ENCODE measurements around the gene WDR54. TPM values are rescaled to one million over a fixed set of nuclear protein-coding genes. Genes with fewer than 3 reads are reported as not detected.

Gene WDR54
- total RNA-seq, 1 experiment from 2014 or later, result 41.0 TPM

DNA sequence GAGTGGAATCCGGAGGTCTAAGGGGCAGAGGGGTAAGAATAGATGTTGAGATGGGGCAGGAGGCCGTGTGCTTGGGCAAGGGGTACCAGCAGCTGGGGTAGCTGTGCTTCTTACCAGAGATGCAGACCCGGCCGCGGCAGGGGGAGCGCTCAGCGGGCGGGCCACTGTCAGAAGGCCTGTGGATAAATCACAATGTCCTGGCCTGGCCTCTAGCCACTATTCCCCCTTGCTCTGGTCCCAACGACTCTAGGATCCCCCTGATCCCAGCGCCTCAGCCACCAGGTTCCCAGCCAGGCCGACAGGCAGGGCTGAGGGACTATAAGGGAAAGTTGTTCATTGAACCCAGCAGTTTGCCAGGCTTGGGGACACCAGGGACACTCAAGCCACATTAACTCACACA, 9.0 kb downstream of the WDR54 start:
- H3K9ac ChIP-seq (ENCODE audit: low read length), result no peak overlapping the region
- H3F3A ChIP-seq (ENCODE audit: low read length, unreplicated experiment), result no peaks in the 10 kb centered on the region
- ChIA-PET POLR2A (ENCODE audit: unreplicated experiment) (no interaction called here), CTCF (no interaction called here)
- H3K9me2 ChIP-seq (replicated peaks; ENCODE audit: low read length), result no peaks in the 10 kb centered on the region
- no peak overlapping the region for H2AFZ ChIP-seq (ENCODE audit: low read length)
- intact Hi-C loops (cut with micrococcal nuclease), result no loop called here
- H3K4me3 ChIP-seq (ENCODE audit: low read length), result no peak overlapping the region
- peaks cover 40% of the 10 kb centered on the region for H3K36me3 ChIP-seq (ENCODE audit: low read depth, low read length)
- H3K79me2 ChIP-seq (ENCODE audit: low read length), result peaks cover 30% of the 10 kb centered on the region
- H3K27ac ChIP-seq (ENCODE audit: low read length), result no peak overlapping the region
- DNase-seq (no peak), ATAC-seq (no peak)
- no peaks in the 10 kb centered on the region for H3K9me3 ChIP-seq (ENCODE audit: low read length)
- H4K20me1 ChIP-seq (ENCODE audit: low read length), result peaks cover 8% of the 10 kb centered on the region
- H3K4me1 ChIP-seq (ENCODE audit: insufficient read depth, low read length), result no peaks in the 10 kb centered on the region
- H3K4me2 ChIP-seq (ENCODE audit: low read length), result no peak overlapping the region
- no TSS peak for BruUV-seq (replicated peaks)
- no peak for TF ChIP-seq EZH2 (IDR thresholded peaks at IDR 0.05; ENCODE audit: low read length, unreplicated experiment)
- TF ChIP-seq EZH2phosphoT487 (IDR thresholded peaks at IDR 0.05; ENCODE audit: borderline replicate concordance, low read length), result no peak
- TF ChIP-seq, protein P1, sequence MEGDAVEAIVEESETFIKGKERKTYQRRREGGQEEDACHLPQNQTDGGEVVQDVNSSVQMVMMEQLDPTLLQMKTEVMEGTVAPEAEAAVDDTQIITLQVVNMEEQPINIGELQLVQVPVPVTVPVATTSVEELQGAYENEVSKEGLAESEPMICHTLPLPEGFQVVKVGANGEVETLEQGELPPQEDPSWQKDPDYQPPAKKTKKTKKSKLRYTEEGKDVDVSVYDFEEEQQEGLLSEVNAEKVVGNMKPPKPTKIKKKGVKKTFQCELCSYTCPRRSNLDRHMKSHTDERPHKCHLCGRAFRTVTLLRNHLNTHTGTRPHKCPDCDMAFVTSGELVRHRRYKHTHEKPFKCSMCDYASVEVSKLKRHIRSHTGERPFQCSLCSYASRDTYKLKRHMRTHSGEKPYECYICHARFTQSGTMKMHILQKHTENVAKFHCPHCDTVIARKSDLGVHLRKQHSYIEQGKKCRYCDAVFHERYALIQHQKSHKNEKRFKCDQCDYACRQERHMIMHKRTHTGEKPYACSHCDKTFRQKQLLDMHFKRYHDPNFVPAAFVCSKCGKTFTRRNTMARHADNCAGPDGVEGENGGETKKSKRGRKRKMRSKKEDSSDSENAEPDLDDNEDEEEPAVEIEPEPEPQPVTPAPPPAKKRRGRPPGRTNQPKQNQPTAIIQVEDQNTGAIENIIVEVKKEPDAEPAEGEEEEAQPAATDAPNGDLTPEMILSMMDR (conservative IDR thresholded peaks at IDR 0.05; ENCODE audit: low read depth, low read length), result no peak
- no peaks in the 10 kb centered on the region for H3K27me3 ChIP-seq (ENCODE audit: low read length)

DNA sequence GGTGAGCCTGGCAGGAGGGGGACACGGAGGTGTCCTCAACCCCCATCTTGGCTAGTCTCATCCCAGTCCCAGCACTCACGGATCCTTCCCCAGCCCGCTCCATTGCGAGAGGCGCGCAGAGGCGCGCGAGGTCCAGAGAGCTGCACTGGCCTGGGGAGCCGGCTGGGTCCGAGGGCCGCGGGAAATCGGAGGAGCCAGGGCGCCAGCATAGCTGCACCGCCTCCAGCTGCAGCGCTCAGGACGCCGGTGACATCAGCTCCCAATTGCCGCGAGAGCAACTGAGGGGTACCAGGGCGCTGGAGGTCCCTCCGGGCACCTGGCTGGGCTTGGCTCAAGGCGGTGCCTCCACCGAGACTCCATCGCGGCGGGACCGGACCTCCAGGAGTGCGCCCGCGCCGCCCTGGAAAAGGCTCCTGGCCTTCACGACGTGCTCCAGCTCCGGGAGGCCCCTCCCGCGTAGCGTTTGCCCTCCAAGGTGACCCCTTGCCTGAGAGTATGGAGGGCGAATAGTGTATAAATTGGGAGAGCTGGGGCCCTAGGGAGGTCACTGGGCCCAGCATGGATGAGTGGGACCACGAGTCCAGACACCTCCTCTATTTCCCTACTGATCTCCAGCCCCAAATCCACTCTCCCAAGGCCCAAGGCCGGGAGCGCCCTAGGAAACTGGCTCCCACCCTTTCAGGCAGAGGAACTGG, 14.7 kb downstream of the WDR54 start:
- intact Hi-C loops (cut with micrococcal nuclease), result no loop called here
- peaks cover 21% of the 10 kb centered on the region for H3K4me1 ChIP-seq (ENCODE audit: insufficient read depth, low read length)
- H2AFZ ChIP-seq (ENCODE audit: low read length), result no peak overlapping the region
- no peaks in the 10 kb centered on the region for H3K9me2 ChIP-seq (replicated peaks; ENCODE audit: low read length)
- no peak for ATAC-seq
- H3K9me3 ChIP-seq (ENCODE audit: low read length), result no peaks in the 10 kb centered on the region
- BruUV-seq (replicated peaks), result no TSS peak
- H3K4me2 ChIP-seq (ENCODE audit: low read length), result no peak overlapping the region
- no peak overlapping the region for H3K9ac ChIP-seq (ENCODE audit: low read length)
- no peaks in the 10 kb centered on the region for H3K27me3 ChIP-seq (ENCODE audit: low read length)
- DNase-seq, result no peak
- TF ChIP-seq EZH2phosphoT487 (IDR thresholded peaks at IDR 0.05; ENCODE audit: borderline replicate concordance, low read length), result no peak
- TF ChIP-seq, protein P1 (conservative IDR thresholded peaks at IDR 0.05; ENCODE audit: low read depth, low read length), result no peak
- no peak for TF ChIP-seq EZH2 (IDR thresholded peaks at IDR 0.05; ENCODE audit: low read length, unreplicated experiment)
- peaks cover 88% of the 10 kb centered on the region for H3K79me2 ChIP-seq (ENCODE audit: low read length)
- H4K20me1 ChIP-seq (ENCODE audit: low read length), result peaks cover 32% of the 10 kb centered on the region
- peaks cover 23% of the 10 kb centered on the region; the same call in 1 of the 2 replicates for H3K36me3 ChIP-seq (ENCODE audit: low read depth, low read length)
- POLR2A ChIA-PET (ENCODE audit: unreplicated experiment), result no interaction called here
- no peak overlapping the region for H3K27ac ChIP-seq (ENCODE audit: low read length)
- H3K4me3 ChIP-seq (ENCODE audit: low read length), result no peak overlapping the region
- CTCF ChIA-PET, result no interaction called here
- H3F3A ChIP-seq (ENCODE audit: low read length, unreplicated experiment), result no peaks in the 10 kb centered on the region
